GM12875 (cell line): Measurements from ENCODE around the gene CA7.
A peak's percentile ranks its signal among the peaks of the same experiment; 100 is the strongest.
"Not testable (repeated sequence)": the region's sequence is repeated elsewhere in the genome, so short reads cannot be mapped to it uniquely, and the experiment has no call there.

Experiments
- H3K4me3 ChIP-seq: one replicate; pipeline ENCODE4 v1.5.1; 2011; ENCODE audit warnings: low read depth, low read length, control low read depth
- CTCF ChIP-seq: IDR thresholded peaks from 2 replicates; pipeline ENCODE4 v1.5.1; 2011; ENCODE audit warnings: low read depth, mild to moderate bottlenecking, control low read depth, inconsistent platforms, low read length, moderate library complexity, borderline replicate concordance; ENCODE audit not compliant: insufficient read depth

CA7 gene

GRCh38 chr16:66859397-66860068, 15.3 kb downstream of the CA7 start:
- no peak for TF ChIP-seq CTCF
- H3K4me3 ChIP-seq: no peak overlapping the region

GRCh38 chr16:66862023-66862520, 17.9 kb downstream of the CA7 start:
- TF ChIP-seq CTCF: no peak
- H3K4me3 ChIP-seq: no peak overlapping the region

GRCh38 chr16:66863707-66864106, 19.5 kb downstream of the CA7 start:
- TF ChIP-seq CTCF: no peak
- H3K4me3 ChIP-seq: no peak overlapping the region

- TF ChIP-seq CTCF: no peak
- no peak overlapping the region for H3K4me3 ChIP-seq
These were observed 25.2 kb downstream of the CA7 start for GRCh38 chr16:66869424-66869823.

GRCh38 chr16:66871363-66871762, 27.1 kb downstream of the CA7 start:
- H3K4me3 ChIP-seq: not testable (repeated sequence)

- no peak overlapping the region for H3K4me3 ChIP-seq
- TF ChIP-seq CTCF: no peak
These were observed 27.6 kb downstream of the CA7 start for GRCh38 chr16:66871840-66872239.

- peak overlapping the region; percentile 3 for H3K4me3 ChIP-seq
- TF ChIP-seq CTCF: no peak
These were observed 28.3 kb downstream of the CA7 start for GRCh38 chr16:66872559-66872942.
